Measurements from ENCODE around the gene PLXNB2. TPM values are rescaled to one million over a fixed set of nuclear protein-coding genes. Genes with fewer than 3 reads are reported as not detected.
A peak's percentile ranks its signal among the peaks of the same experiment; 100 is the strongest.

Gene PLXNB2
- total and polyA plus RNA-seq, 7 experiments from 2014 or later = 0.05 to 138 (median 3.5) TPM

DNA sequence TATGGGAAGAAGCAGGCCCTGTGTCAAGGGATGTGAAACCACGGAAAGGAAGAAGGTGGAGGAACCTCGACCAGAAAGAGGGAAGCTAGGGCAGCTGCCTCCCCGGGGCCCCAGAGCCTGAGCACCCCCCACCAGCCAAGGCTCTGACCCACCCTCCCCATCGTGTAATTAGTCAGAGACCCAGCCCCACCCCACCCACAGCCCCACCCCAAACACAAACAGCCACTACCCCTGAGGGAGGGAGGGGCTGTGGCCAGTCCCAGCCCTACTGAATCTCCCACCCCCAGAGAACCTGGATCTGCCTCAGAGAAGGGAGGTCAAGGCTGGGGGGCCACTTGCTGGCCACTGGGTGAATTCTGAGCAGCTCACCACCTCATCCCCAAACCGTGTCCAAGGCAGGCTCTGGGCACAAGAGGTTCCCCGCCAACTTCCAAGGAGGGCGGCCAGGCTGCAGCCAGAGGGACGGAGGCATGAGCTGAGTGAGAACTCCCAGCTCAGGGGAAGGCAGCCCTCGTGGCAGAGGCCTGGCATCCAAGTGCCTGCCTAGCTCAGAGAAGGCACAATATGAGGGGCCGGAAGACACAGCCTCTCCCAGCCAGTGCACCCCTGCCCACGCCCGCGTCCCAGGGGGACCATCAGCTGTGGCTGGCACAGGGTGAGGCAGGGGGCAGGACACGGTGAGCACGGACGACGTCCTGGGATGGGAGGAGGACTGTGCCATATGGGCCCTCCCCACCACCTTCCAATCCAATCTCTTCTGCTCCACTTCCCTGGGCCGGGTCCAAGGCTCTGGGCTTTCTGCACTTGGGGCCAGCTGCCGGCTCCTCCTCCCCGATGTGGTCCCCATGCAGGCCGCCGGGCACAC is 2.7 kb downstream of the PLXNB2 start:
- H3K4me1 Mint-ChIP-seq = peaks cover 0 to 17% (median 7%) of the 10 kb centered on the region in 7 donors
- H3K9me3 Mint-ChIP-seq = peaks cover 0 to 1% (median 0%) of the 10 kb centered on the region in 11 donors
- peak overlapping the region in 1 of 10 donors; percentile 39 for H3K4me3 Mint-ChIP-seq
- H3K27ac Mint-ChIP-seq = no peak overlapping the region
- Histone ChIP-seq H3K9me3 (ENCODE audit: control insufficient read depth in 2 of 3, low read length in 3 of 3) (no peaks in the 10 kb centered on the region), H3K27ac (ENCODE audit: low read depth, low read length) (no peak overlapping the region), H3K36me3 (ENCODE audit: control insufficient read depth in 2 of 3, insufficient read depth in 3 of 3, low read length in 3 of 3) (no peaks in the 10 kb centered on the region), H3K4me3 (ENCODE audit: low read length) (no peak overlapping the region), H3K27me3 (ENCODE audit: control insufficient read depth in 2 of 2, insufficient read depth in 2 of 2, low read length in 2 of 2) (peaks cover 0 to 4% of the 10 kb centered on the region in 2 donors), H3K4me1 (ENCODE audit: control insufficient read depth in 2 of 2, insufficient read depth in 2 of 2, low read length in 2 of 2) (peaks cover 0 to 5% of the 10 kb centered on the region in 2 donors)
- H3K27me3 Mint-ChIP-seq = peaks cover 6 to 22% (median 16%) of the 10 kb centered on the region in 5 donors
- DNase-seq (no peak), ATAC-seq (peak; percentile 68)
- intact Hi-C loops (cut with micrococcal nuclease) = loop anchor here in 1 of 2 donors (5.0 kb wide), 1 partner anchor 32 kb away; the partner anchor contains the start of gene MAPK11
- CTCF ChIA-PET = no interaction called here
- POLR2A ChIA-PET = no interaction called here
- no peaks in the 10 kb centered on the region for H3K36me3 Mint-ChIP-seq

DNA sequence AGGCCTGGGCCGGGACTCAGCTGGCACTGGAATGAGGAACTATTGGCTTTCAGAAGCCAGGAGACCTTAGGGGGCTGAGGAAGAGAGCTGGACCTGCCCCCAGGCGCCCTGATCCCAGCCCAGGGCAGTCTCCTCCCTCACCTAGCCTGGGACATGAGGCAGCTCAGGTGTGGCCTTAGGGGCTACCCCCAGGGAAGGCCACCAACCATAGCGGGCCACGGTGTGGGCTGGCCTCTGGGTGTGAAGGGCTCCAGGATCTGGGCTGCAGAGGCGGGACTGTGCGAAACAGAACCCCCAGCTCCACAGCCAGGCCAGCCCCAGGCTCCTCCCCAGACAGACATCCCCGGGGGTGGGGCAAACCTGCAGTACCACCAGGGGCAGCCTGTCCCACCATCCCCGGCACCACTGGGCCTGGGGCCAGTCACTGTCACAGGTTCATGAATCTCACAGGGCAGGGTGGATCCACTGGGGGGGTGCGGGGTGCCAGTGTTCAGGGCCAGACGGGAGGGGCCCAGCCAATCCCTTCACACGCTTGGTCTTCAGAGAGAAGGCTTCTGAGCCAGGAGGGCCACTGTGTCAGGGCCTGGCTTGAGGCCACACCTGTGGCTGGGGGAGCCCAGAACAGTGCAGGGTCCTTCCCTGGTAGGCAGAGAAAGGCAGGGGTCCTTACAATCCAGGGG is 3.5 kb downstream of the PLXNB2 start:
- H3K4me1 Mint-ChIP-seq = peaks cover 0 to 17% (median 7%) of the 10 kb centered on the region in 7 donors
- peaks cover 6 to 23% (median 16%) of the 10 kb centered on the region in 5 donors for H3K27me3 Mint-ChIP-seq
- no peaks in the 10 kb centered on the region for H3K36me3 Mint-ChIP-seq
- peaks cover 0 to 1% (median 0%) of the 10 kb centered on the region in 11 donors for H3K9me3 Mint-ChIP-seq
- POLR2A ChIA-PET = no interaction called here
- no peaks in the 10 kb centered on the region for H3K9me3 ChIP-seq (ENCODE audit: control insufficient read depth in 2 of 3, low read length in 3 of 3)
- H3K4me1 ChIP-seq (ENCODE audit: control insufficient read depth in 2 of 2, insufficient read depth in 2 of 2, low read length in 2 of 2) = peaks cover 0 to 5% of the 10 kb centered on the region in 2 donors
- peak overlapping the region in 1 of 10 donors; percentile 39 for H3K4me3 Mint-ChIP-seq
- H3K27ac Mint-ChIP-seq = no peak overlapping the region
- H3K27ac ChIP-seq (ENCODE audit: low read depth, low read length) = no peak overlapping the region
- H3K36me3 ChIP-seq (ENCODE audit: control insufficient read depth in 2 of 3, insufficient read depth in 3 of 3, low read length in 3 of 3) = no peaks in the 10 kb centered on the region
- H3K27me3 ChIP-seq (ENCODE audit: control insufficient read depth in 2 of 2, insufficient read depth in 2 of 2, low read length in 2 of 2) = peaks cover 0 to 4% of the 10 kb centered on the region in 2 donors
- DNase-seq (no peak), ATAC-seq (peak; percentile 72)
- CTCF ChIA-PET = no interaction called here
- intact Hi-C loops (cut with micrococcal nuclease) = no loop called here
- H3K4me3 ChIP-seq (ENCODE audit: low read length) = no peak overlapping the region

DNA sequence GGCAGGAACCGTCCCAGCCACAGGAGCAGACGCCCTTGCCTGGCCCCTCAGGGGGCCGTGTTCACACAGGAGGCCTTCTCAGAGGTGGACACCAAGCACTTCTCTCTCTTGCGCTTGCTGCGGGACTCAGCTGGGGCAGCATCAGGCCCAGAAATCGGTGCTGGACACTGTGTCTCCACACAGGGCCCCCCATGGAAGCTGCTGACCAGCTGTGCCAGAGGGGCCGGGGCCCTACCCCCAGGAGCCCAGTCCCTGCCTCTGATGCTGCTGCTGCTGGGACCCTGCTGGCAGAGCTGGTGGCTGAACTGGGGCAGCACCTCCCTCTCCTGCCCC is 4.0 kb downstream of the PLXNB2 start:
- Histone ChIP-seq H3K27me3 (ENCODE audit: control insufficient read depth in 2 of 2, insufficient read depth in 2 of 2, low read length in 2 of 2) (peaks cover 0 to 4% of the 10 kb centered on the region in 2 donors), H3K4me3 (ENCODE audit: low read length) (no peak overlapping the region), H3K4me1 (ENCODE audit: control insufficient read depth in 2 of 2, insufficient read depth in 2 of 2, low read length in 2 of 2) (peaks cover 0 to 5% of the 10 kb centered on the region in 2 donors), H3K36me3 (ENCODE audit: control insufficient read depth in 2 of 3, insufficient read depth in 3 of 3, low read length in 3 of 3) (no peaks in the 10 kb centered on the region), H3K9me3 (ENCODE audit: control insufficient read depth in 2 of 3, low read length in 3 of 3) (no peaks in the 10 kb centered on the region), H3K27ac (ENCODE audit: low read depth, low read length) (no peak overlapping the region)
- peaks cover 0 to 13% (median 5%) of the 10 kb centered on the region in 7 donors for H3K4me1 Mint-ChIP-seq
- ChIA-PET CTCF (no interaction called here), POLR2A (no interaction called here)
- H3K27ac Mint-ChIP-seq = no peak overlapping the region
- DNase-seq = no peak
- no peak overlapping the region for H3K4me3 Mint-ChIP-seq
- no peak for ATAC-seq
- intact Hi-C loops (cut with micrococcal nuclease) = no loop called here
- no peaks in the 10 kb centered on the region for H3K36me3 Mint-ChIP-seq
- peaks cover 10 to 25% (median 12%) of the 10 kb centered on the region in 5 donors for H3K27me3 Mint-ChIP-seq
- peaks cover 0 to 1% (median 0%) of the 10 kb centered on the region in 11 donors for H3K9me3 Mint-ChIP-seq

DNA sequence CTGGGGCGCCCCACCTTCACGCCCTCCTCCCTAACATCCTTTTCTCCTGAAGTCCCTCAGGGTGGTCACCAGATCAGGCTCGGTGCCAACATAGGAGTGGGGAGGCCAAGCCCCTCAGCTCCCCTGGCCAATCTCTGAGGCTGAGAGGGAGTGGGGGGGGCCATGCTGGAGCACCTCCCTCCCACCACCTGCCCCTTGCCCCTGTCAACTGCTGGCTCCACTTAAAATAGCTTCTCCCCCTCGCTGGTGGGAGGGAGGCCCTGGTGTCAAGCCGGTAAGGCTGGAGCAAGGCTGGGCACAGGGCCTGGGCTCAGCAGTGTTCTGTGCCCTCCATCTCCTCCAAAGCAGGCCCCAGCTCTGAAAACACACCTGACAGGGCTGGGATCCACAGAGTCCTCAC is 4.9 kb downstream of the PLXNB2 start:
- no peak for DNase-seq
- ChIA-PET CTCF (interaction anchor here (0.7 kb wide), 1 partner anchor 89 kb away, joined by 3 read pairs; no protein-coding TSS in a partner anchor), POLR2A (no interaction called here)
- Mint-ChIP-seq H3K4me3 (no peak overlapping the region), H3K9me3 (peaks cover 0 to 1% (median 0%) of the 10 kb centered on the region in 11 donors), H3K27ac (peak overlapping the region in 1 of 9 donors; percentile 22), H3K4me1 (peaks cover 0 to 12% (median 5%) of the 10 kb centered on the region in 7 donors), H3K27me3 (peaks cover 11 to 30% (median 18%) of the 10 kb centered on the region in 5 donors), H3K36me3 (no peaks in the 10 kb centered on the region)
- Histone ChIP-seq H3K9me3 (ENCODE audit: control insufficient read depth in 2 of 3, low read length in 3 of 3) (no peaks in the 10 kb centered on the region), H3K27ac (ENCODE audit: low read depth, low read length) (no peak overlapping the region), H3K27me3 (ENCODE audit: control insufficient read depth in 2 of 2, insufficient read depth in 2 of 2, low read length in 2 of 2) (peaks cover 0 to 4% of the 10 kb centered on the region in 2 donors), H3K4me1 (ENCODE audit: control insufficient read depth in 2 of 2, insufficient read depth in 2 of 2, low read length in 2 of 2) (peaks cover 0 to 5% of the 10 kb centered on the region in 2 donors), H3K36me3 (ENCODE audit: control insufficient read depth in 2 of 3, insufficient read depth in 3 of 3, low read length in 3 of 3) (no peaks in the 10 kb centered on the region), H3K4me3 (ENCODE audit: low read length) (no peak overlapping the region)
- no peak for ATAC-seq
- intact Hi-C loops (cut with micrococcal nuclease) = no loop called here

DNA sequence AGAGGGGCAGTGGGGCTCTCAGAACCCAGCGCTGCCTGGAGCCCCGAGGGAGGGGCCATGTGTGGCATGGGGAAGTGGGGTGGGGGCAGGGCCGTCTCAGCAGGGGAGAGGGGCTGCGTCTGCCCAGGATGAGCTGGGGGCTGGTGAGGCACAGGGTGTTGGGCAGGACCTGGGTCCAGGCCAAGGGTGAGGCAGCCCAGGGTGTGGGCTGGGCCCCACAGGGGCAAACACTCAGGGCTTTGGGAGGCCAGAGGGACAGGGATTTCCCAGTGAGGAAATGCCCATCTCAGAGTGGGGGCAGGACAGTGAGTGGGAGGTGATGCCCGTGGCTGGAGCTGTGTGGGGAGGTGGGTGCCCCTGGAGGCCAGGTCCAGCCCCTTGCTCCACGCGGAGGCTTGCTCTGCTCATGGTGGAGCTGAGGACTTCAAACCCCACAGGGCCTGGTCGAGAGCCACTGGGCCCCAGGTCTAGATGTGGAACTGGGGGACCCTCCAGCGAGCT is 5.4 kb downstream of the PLXNB2 start:
- Mint-ChIP-seq H3K4me3 (no peak overlapping the region), H3K27me3 (peaks cover 11 to 30% (median 21%) of the 10 kb centered on the region in 5 donors), H3K36me3 (no peaks in the 10 kb centered on the region), H3K27ac (no peak overlapping the region), H3K4me1 (peaks cover 0 to 12% (median 5%) of the 10 kb centered on the region in 7 donors), H3K9me3 (peaks cover 0 to 1% (median 0%) of the 10 kb centered on the region in 11 donors)
- no peak overlapping the region for H3K4me3 ChIP-seq (ENCODE audit: low read length)
- ChIA-PET CTCF (interaction anchor here (0.7 kb wide), 1 partner anchor 89 kb away, joined by 3 read pairs; no protein-coding TSS in a partner anchor), POLR2A (no interaction called here)
- ATAC-seq = peak; percentile 22
- peaks cover 0 to 4% of the 10 kb centered on the region in 2 donors for H3K27me3 ChIP-seq (ENCODE audit: control insufficient read depth in 2 of 2, insufficient read depth in 2 of 2, low read length in 2 of 2)
- H3K9me3 ChIP-seq (ENCODE audit: control insufficient read depth in 2 of 3, low read length in 3 of 3) = no peaks in the 10 kb centered on the region
- intact Hi-C loops (cut with micrococcal nuclease) = no loop called here
- peaks cover 0 to 5% of the 10 kb centered on the region in 2 donors for H3K4me1 ChIP-seq (ENCODE audit: control insufficient read depth in 2 of 2, insufficient read depth in 2 of 2, low read length in 2 of 2)
- no peak for DNase-seq
- H3K27ac ChIP-seq (ENCODE audit: low read depth, low read length) = no peak overlapping the region
- no peaks in the 10 kb centered on the region for H3K36me3 ChIP-seq (ENCODE audit: control insufficient read depth in 2 of 3, insufficient read depth in 3 of 3, low read length in 3 of 3)

DNA sequence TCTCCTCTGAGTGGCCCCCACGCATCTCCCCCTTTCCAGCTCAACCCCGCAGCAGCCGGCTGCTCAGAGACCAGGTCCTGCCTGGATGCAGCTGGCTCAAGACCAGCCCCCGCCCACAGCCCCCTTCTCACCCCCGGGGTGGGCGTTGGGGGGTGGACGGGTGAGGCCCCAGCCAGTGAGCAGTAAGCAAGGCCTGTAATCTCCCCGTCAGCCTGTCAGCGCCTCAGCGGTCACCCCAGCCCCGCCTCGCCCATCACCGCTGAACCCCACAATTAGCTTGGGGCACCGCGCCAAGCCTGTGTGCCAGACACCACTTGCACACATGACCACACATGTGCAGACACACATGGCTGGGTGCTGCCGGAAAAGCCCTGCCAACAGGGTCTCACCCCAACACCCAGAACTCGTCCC is 5.9 kb downstream of the PLXNB2 start:
- no peak for ATAC-seq
- peaks cover 0 to under 1% of the 10 kb centered on the region in 2 donors for H3K4me1 ChIP-seq (ENCODE audit: control insufficient read depth in 2 of 2, insufficient read depth in 2 of 2, low read length in 2 of 2)
- peaks cover 0 to 12% (median 5%) of the 10 kb centered on the region in 7 donors for H3K4me1 Mint-ChIP-seq
- CTCF ChIA-PET = no interaction called here
- H3K4me3 Mint-ChIP-seq = no peak overlapping the region
- no peaks in the 10 kb centered on the region for H3K36me3 ChIP-seq (ENCODE audit: control insufficient read depth in 2 of 3, insufficient read depth in 3 of 3, low read length in 3 of 3)
- H3K27ac ChIP-seq (ENCODE audit: low read depth, low read length) = no peak overlapping the region
- no peaks in the 10 kb centered on the region for H3K9me3 ChIP-seq (ENCODE audit: control insufficient read depth in 2 of 3, low read length in 3 of 3)
- intact Hi-C loops (cut with micrococcal nuclease) = no loop called here
- no peak overlapping the region for H3K27ac Mint-ChIP-seq
- H3K4me3 ChIP-seq (ENCODE audit: low read length) = no peak overlapping the region
- DNase-seq = peak in 1 of 9 donors; percentile 4
- no peaks in the 10 kb centered on the region for H3K36me3 Mint-ChIP-seq
- POLR2A ChIA-PET = no interaction called here
- peaks cover 0 to 1% (median 0%) of the 10 kb centered on the region in 11 donors for H3K9me3 Mint-ChIP-seq
- H3K27me3 Mint-ChIP-seq = peaks cover 11 to 30% (median 21%) of the 10 kb centered on the region in 5 donors
- H3K27me3 ChIP-seq (ENCODE audit: control insufficient read depth in 2 of 2, insufficient read depth in 2 of 2, low read length in 2 of 2) = peaks cover 0 to 4% of the 10 kb centered on the region in 2 donors
